SK-N-SH treated with all-trans-retinoic acid at 6 μM for 48 hours (cell line): ENCODE data around the gene SEC14L2.

Experiments used
- ATAC-seq: fragments of 200-7000 bp; cut with Tn5 transposase; 3 replicates; pipeline ENCODE4 v1.9.1; 2020; ENCODE audit warnings: mild to moderate bottlenecking, moderate library complexity
- ARNTL ChIP-seq: fragments of 450-650 bp; formaldehyde crosslinking; IDR thresholded peaks from 2 replicates; pipeline ENCODE4 v1.5.0; 2020; ENCODE audit warnings: low read depth, mild to moderate bottlenecking, moderate library complexity, borderline replicate concordance
- BACH2 ChIP-seq: fragments of 250-450 bp; sonication (Bioruptor Pico); IDR thresholded peaks from 2 replicates; pipeline ENCODE4 v1.9.0; 2021; ENCODE audit warnings: mild to moderate bottlenecking, borderline replicate concordance
- CSDC2 ChIP-seq: fragments of 250-450 bp; sonication (Bioruptor Pico); IDR thresholded peaks from 2 replicates; pipeline ENCODE4 v1.5.0; 2020; ENCODE audit warnings: mild to moderate bottlenecking, moderate library complexity
- ESRRG ChIP-seq: fragments of 250-450 bp; sonication (Bioruptor Pico); IDR thresholded peaks from 2 replicates; pipeline ENCODE4 v1.6.1; 2021; ENCODE audit warnings: mild to moderate bottlenecking
- GLIS3 ChIP-seq: fragments of 250-450 bp; sonication (Bioruptor Pico); IDR thresholded peaks from 2 replicates; pipeline ENCODE4 v1.5.0; 2020; ENCODE audit warnings: mild to moderate bottlenecking, moderate library complexity
- ISL1 ChIP-seq: fragments of 250-450 bp; sonication (Bioruptor Pico); IDR thresholded peaks from 2 replicates; pipeline ENCODE4 v2.1.2; 2022; ENCODE audit warnings: mild to moderate bottlenecking, moderate library complexity
- POU6F1 ChIP-seq: fragments of 250-450 bp; sonication (Bioruptor Pico); IDR thresholded peaks from 2 replicates; pipeline ENCODE4 v1.8.0; 2021; ENCODE audit warnings: low read depth, mild to moderate bottlenecking, moderate library complexity, borderline replicate concordance
- PPARA ChIP-seq: fragments of 250-450 bp; sonication (Bioruptor Pico); IDR thresholded peaks from 2 replicates; pipeline ENCODE4 v1.5.0; 2020; ENCODE audit warnings: mild to moderate bottlenecking, borderline replicate concordance
- RARB ChIP-seq: fragments of 250-450 bp; sonication (Bioruptor Pico); IDR thresholded peaks from 2 replicates; pipeline ENCODE4 v1.8.0; 2021; ENCODE audit warnings: mild to moderate bottlenecking, moderate library complexity
- SNAI2 ChIP-seq: fragments of 250-450 bp; sonication (Bioruptor Pico); IDR thresholded peaks from 2 replicates; pipeline ENCODE4 v1.5.0; 2020; ENCODE audit warnings: mild to moderate bottlenecking, moderate library complexity
- TCF4 ChIP-seq: fragments of 250-450 bp; sonication (Bioruptor Pico); IDR thresholded peaks from 2 replicates; pipeline ENCODE4 v1.8.0; 2021; ENCODE audit warnings: mild to moderate bottlenecking, moderate library complexity, borderline replicate concordance
- TOX ChIP-seq: fragments of 250-450 bp; sonication (Bioruptor Pico); IDR thresholded peaks from 2 replicates; pipeline ENCODE4 v1.8.0; 2021; ENCODE audit warnings: mild to moderate bottlenecking, moderate library complexity, borderline replicate concordance
- ZC3H10 ChIP-seq: fragments of 250-450 bp; sonication (Bioruptor Pico); IDR thresholded peaks from 2 replicates; pipeline ENCODE4 v1.5.1; 2021; ENCODE audit warnings: mild to moderate bottlenecking, moderate library complexity
- ZNF70 ChIP-seq: fragments of 450-650 bp; formaldehyde crosslinking; IDR thresholded peaks from 2 replicates; pipeline ENCODE4 v1.5.0; 2020; ENCODE audit warnings: mild to moderate bottlenecking, moderate library complexity
- ZNF8 ChIP-seq: fragments of 450-650 bp; formaldehyde crosslinking; IDR thresholded peaks from 2 replicates; pipeline ENCODE4 v1.5.0; 2020; ENCODE audit warnings: mild to moderate bottlenecking, moderate library complexity
- TF ChIP-seq, protein P1 (sequence below): fragments of 250-450 bp; sonication (Bioruptor Pico); IDR thresholded peaks from 2 replicates; pipeline ENCODE4 v1.8.0; 2020; ENCODE audit warnings: mild to moderate bottlenecking, moderate library complexity, borderline replicate concordance
- TF ChIP-seq, protein P2 (sequence below): fragments of 250-450 bp; sonication (Bioruptor Pico); IDR thresholded peaks from 2 replicates; pipeline ENCODE4 v1.5.1; 2020; ENCODE audit warnings: low read depth, mild to moderate bottlenecking, moderate library complexity
- TF ChIP-seq, protein P3 (sequence below): fragments of 250-450 bp; sonication (Bioruptor Pico); IDR thresholded peaks from 2 replicates; pipeline ENCODE4 v1.5.0; 2020; ENCODE audit warnings: mild to moderate bottlenecking, moderate library complexity
- TF ChIP-seq, protein P4 (sequence below): fragments of 250-450 bp; sonication (Bioruptor Pico); IDR thresholded peaks from 2 replicates; pipeline ENCODE4 v1.5.1; 2021; ENCODE audit warnings: mild to moderate bottlenecking, moderate library complexity

SEC14L2 gene

DNA sequence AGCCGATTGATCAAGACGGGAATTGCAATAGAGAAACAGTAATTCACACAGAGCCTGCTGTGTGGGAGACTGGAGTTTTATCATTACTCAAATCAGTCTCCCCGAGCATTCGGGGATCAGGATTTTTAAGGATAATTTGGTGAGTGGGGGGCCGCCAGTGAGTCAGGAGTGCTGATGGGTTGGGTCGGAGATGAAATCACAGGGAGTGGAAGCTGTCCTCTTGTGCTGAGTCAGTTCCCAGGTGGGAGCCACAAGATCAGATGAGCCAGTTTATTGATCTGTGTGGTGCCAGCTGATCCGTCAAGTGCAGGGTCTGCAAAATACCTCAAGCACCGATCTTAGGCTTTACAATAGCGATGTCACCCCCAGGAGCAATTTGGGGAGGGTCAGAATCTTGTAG lies 44.3 kb downstream of the SEC14L2 start (continued):
- TF ChIP-seq TOX (no peak), CSDC2 (no peak), ISL1 (CRISPR knock-in tag) (no peak), SNAI2 (CRISPR knock-in tag) (no peak), ESRRG (CRISPR knock-in tag) (no peak), GLIS3 (CRISPR knock-in tag) (no peak), ZC3H10 (no peak), ZNF70 (CRISPR knock-in tag) (no peak)
- TF ChIP-seq, protein P1, sequence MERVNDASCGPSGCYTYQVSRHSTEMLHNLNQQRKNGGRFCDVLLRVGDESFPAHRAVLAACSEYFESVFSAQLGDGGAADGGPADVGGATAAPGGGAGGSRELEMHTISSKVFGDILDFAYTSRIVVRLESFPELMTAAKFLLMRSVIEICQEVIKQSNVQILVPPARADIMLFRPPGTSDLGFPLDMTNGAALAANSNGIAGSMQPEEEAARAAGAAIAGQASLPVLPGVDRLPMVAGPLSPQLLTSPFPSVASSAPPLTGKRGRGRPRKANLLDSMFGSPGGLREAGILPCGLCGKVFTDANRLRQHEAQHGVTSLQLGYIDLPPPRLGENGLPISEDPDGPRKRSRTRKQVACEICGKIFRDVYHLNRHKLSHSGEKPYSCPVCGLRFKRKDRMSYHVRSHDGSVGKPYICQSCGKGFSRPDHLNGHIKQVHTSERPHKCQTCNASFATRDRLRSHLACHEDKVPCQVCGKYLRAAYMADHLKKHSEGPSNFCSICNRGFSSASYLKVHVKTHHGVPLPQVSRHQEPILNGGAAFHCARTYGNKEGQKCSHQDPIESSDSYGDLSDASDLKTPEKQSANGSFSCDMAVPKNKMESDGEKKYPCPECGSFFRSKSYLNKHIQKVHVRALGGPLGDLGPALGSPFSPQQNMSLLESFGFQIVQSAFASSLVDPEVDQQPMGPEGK (CRISPR knock-in tag) = no peak

DNA sequence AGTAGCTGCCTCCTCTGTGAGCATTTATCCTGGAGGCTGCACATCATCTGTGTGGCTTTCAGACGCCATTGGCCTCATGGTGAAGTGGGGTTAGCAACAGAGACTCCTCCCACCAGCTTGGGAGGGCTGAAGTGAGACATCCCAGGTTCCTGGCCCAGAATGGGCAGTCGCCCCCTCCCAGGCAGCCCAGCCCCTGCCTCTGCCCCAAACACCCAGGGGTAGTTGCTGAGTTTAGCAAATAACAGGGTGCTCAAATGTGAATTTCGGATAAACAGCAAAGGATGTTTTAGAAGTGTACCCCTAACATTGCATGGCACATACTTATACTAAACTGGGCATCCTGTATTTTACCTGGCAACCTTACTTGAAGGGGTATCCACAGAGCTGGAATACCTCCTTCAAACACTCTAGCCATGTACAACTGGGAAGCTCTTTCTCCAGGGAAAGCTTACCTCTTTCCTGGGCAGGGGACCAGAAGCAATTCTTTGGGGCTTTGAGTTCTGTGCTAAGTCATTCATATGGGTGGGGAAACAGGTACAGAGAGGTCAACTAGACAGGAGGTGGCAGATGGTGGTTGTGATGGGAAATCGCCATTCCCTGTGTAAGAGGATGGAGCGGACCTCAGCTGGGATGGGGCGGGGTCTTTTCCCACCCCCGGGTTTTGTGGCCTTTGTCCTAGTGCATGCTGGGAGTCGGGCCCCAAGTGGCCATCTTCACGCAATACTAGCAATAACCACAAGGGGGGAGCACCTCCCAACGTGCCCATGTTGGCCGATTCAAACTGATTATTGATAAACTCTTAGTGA lies 48.0 kb downstream of the SEC14L2 start:
- TF ChIP-seq GLIS3 (CRISPR knock-in tag) = peak; percentile 22; the same call in 1 of the 2 replicates
- TF ChIP-seq, protein P1 (CRISPR knock-in tag) = peak; percentile 71; the same call in 1 of the 2 replicates
- TF ChIP-seq, protein P2, sequence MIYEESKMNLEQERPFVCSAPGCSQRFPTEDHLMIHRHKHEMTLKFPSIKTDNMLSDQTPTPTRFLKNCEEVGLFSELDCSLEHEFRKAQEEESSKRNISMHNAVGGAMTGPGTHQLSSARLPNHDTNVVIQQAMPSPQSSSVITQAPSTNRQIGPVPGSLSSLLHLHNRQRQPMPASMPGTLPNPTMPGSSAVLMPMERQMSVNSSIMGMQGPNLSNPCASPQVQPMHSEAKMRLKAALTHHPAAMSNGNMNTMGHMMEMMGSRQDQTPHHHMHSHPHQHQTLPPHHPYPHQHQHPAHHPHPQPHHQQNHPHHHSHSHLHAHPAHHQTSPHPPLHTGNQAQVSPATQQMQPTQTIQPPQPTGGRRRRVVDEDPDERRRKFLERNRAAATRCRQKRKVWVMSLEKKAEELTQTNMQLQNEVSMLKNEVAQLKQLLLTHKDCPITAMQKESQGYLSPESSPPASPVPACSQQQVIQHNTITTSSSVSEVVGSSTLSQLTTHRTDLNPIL = no peak
- TF ChIP-seq RARB (CRISPR knock-in tag) = 0 out of 2 replicates have a peak, but pooled peaks have one; percentile 53
- peak; percentile 80 for ATAC-seq

GRCh38 chr22:30445438-30446145 lies 48.8 kb downstream of the SEC14L2 start:
- TF ChIP-seq PPARA (CRISPR knock-in tag) (no peak), ISL1 (CRISPR knock-in tag) (no peak), ZNF8 (CRISPR knock-in tag) (no peak), ZNF70 (CRISPR knock-in tag) (no peak), TCF4 (CRISPR knock-in tag) (no peak), BACH2 (CRISPR knock-in tag) (no peak), POU6F1 (CRISPR knock-in tag) (no peak), SNAI2 (CRISPR knock-in tag) (no peak), ZC3H10 (no peak), ARNTL (CRISPR knock-in tag) (no peak), CSDC2 (no peak), RARB (CRISPR knock-in tag) (no peak)
- TF ChIP-seq, protein P3, sequence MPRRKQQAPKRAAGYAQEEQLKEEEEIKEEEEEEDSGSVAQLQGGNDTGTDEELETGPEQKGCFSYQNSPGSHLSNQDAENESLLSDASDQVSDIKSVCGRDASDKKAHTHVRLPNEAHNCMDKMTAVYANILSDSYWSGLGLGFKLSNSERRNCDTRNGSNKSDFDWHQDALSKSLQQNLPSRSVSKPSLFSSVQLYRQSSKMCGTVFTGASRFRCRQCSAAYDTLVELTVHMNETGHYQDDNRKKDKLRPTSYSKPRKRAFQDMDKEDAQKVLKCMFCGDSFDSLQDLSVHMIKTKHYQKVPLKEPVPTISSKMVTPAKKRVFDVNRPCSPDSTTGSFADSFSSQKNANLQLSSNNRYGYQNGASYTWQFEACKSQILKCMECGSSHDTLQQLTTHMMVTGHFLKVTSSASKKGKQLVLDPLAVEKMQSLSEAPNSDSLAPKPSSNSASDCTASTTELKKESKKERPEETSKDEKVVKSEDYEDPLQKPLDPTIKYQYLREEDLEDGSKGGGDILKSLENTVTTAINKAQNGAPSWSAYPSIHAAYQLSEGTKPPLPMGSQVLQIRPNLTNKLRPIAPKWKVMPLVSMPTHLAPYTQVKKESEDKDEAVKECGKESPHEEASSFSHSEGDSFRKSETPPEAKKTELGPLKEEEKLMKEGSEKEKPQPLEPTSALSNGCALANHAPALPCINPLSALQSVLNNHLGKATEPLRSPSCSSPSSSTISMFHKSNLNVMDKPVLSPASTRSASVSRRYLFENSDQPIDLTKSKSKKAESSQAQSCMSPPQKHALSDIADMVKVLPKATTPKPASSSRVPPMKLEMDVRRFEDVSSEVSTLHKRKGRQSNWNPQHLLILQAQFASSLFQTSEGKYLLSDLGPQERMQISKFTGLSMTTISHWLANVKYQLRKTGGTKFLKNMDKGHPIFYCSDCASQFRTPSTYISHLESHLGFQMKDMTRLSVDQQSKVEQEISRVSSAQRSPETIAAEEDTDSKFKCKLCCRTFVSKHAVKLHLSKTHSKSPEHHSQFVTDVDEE = no peak
- TF ChIP-seq, protein P1 (CRISPR knock-in tag) = no peak
- TF ChIP-seq, protein P4, sequence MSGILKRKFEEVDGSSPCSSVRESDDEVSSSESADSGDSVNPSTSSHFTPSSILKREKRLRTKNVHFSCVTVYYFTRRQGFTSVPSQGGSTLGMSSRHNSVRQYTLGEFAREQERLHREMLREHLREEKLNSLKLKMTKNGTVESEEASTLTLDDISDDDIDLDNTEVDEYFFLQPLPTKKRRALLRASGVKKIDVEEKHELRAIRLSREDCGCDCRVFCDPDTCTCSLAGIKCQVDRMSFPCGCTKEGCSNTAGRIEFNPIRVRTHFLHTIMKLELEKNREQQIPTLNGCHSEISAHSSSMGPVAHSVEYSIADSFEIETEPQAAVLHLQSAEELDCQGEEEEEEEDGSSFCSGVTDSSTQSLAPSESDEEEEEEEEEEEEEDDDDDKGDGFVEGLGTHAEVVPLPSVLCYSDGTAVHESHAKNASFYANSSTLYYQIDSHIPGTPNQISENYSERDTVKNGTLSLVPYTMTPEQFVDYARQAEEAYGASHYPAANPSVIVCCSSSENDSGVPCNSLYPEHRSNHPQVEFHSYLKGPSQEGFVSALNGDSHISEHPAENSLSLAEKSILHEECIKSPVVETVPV (CRISPR knock-in tag) = no peak
- TF ChIP-seq, protein P2 = no peak
- ATAC-seq = no peak
